Neutrophil (primary cell): Measurements from ENCODE around the gene PSMG3.

Experiments
- H3K27ac ChIP-seq: fragments of 200-600 bp; sonication (generic); 2 replicates; pipeline ENCODE4 v1.5.1; 2016; ENCODE audit warnings: mild to moderate bottlenecking, moderate library complexity
- H3K27me3 ChIP-seq: fragments of 200-600 bp; sonication (generic); 2 replicates; pipeline ENCODE4 v1.6.0; 2016; ENCODE audit warnings: mild to moderate bottlenecking
- H3K36me3 ChIP-seq: fragments of 200-600 bp; sonication (generic); 2 replicates; pipeline ENCODE4 v1.5.1; 2017
- H3K4me1 ChIP-seq, 2 experiments: fragments of 200-600 bp in 1 of 2; sonication (generic) in 1 of 2; 1 replicate in 1 of 2; 2 replicates in 1 of 2; pipeline versions ENCODE4 v1.5.1 to v1.6.1; 2013 to 2016; ENCODE audit warnings: low read depth in 1 of 2, low read length in 1 of 2, mild to moderate bottlenecking in 1 of 2, moderate library complexity in 1 of 2; ENCODE audit not compliant: control insufficient read depth in 1 of 2, insufficient read depth in 1 of 2
- H3K4me3 ChIP-seq, 2 experiments: fragments of 200-600 bp in 1 of 2; sonication (generic) in 1 of 2; 1 replicate in 1 of 2; 2 replicates in 1 of 2; pipeline ENCODE4 v1.5.1; 2013 to 2016; ENCODE audit warnings: low read depth in 1 of 2, low read length in 1 of 2, mild to moderate bottlenecking in 1 of 2, moderate library complexity in 1 of 2
- H3K9me3 ChIP-seq: fragments of 200-600 bp; sonication (generic); 2 replicates; pipeline ENCODE4 v1.5.1; 2016
- CTCF ChIP-seq: fragments of 200-600 bp; sonication (generic); IDR thresholded peaks from 2 replicates; pipeline ENCODE4 v1.5.1; 2016; ENCODE audit warnings: antibody characterized with exemption

PSMG3 gene

GRCh38 chr7:1561036-1561940 is 8.5 kb downstream of the PSMG3 start:
- Histone ChIP-seq H3K27me3 (peaks cover 4% of the 10 kb centered on the region), H3K36me3 (no peaks in the 10 kb centered on the region), H3K4me1 (no peaks in the 10 kb centered on the region), H3K27ac (no peak overlapping the region), H3K4me3 (no peak overlapping the region), H3K9me3 (no peaks in the 10 kb centered on the region)
- no peak for TF ChIP-seq CTCF

DNA sequence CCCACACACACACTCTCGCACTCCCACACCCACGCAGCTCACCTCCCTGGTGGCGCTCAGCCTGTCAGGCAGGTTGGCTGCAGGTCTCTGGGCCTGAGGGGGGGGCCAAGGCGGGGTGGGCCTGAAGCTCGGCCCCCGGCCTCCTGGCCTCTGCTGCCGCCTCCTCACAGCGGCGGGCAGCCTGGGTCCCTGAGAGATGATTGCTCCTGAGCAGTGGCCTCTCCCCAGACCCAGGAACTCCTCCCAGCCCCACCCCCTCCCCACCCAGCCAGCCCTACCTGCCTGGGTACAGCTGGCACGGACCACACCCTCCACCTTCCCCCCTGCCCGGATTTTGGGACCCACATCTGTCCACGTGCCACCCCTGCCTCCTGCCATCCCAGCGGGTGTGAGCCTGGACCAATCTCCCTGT is 9.2 kb downstream of the PSMG3 start:
- peaks cover 4% of the 10 kb centered on the region for H3K27me3 ChIP-seq
- H3K9me3 ChIP-seq: no peaks in the 10 kb centered on the region
- H3K4me3 ChIP-seq: no peak overlapping the region
- H3K4me1 ChIP-seq: no peaks in the 10 kb centered on the region
- H3K27ac ChIP-seq: no peak overlapping the region
- TF ChIP-seq CTCF: no peak
- no peaks in the 10 kb centered on the region for H3K36me3 ChIP-seq

- TF ChIP-seq CTCF: no peak
- Histone ChIP-seq H3K27me3 (peaks cover 4% of the 10 kb centered on the region), H3K36me3 (no peaks in the 10 kb centered on the region), H3K4me1 (no peaks in the 10 kb centered on the region), H3K4me3 (no peak overlapping the region), H3K9me3 (no peaks in the 10 kb centered on the region), H3K27ac (no peak overlapping the region)
Measured at GRCh38 chr7:1559626-1560590, 9.9 kb downstream of the PSMG3 start.

GRCh38 chr7:1558841-1559625 is 10.8 kb downstream of the PSMG3 start:
- no peak overlapping the region for H3K4me3 ChIP-seq
- no peaks in the 10 kb centered on the region for H3K4me1 ChIP-seq
- no peaks in the 10 kb centered on the region for H3K36me3 ChIP-seq
- no peak overlapping the region for H3K27ac ChIP-seq
- H3K27me3 ChIP-seq: no peaks in the 10 kb centered on the region
- no peak for TF ChIP-seq CTCF
- H3K9me3 ChIP-seq: no peaks in the 10 kb centered on the region

DNA sequence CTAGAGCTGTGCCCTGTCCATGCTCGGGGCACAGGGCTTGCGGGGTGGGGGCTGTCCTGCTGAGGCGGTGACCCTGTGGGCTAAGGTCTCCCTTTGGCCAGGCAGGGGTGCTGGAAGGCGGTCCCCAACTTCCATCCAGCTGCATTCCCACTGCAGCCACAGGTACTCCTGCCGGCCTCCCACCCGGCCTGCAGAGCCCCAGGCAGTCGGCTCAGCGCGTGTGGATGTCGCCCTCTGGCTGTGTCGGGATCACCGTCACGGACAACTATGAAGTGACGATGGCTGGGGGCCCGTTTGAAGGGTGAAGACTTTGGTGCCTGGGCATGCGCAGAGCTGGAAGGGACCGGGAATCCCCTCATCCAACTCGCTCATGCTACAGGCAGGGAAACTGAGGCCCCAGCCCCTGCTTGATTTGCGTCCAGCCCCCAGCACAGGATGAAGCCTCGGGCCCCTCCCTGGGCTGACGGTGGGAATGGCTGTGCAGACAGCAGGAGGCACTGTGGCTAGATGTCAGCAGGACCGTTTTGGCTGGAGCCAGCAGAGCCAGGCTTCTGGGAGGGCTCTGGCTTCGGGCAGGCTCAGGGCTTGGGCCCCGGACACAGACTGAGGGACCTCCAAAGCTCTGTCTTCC is 11.5 kb downstream of the PSMG3 start:
- H3K27ac ChIP-seq: no peak overlapping the region
- H3K36me3 ChIP-seq: no peaks in the 10 kb centered on the region
- H3K9me3 ChIP-seq: no peaks in the 10 kb centered on the region
- no peaks in the 10 kb centered on the region for H3K27me3 ChIP-seq
- no peaks in the 10 kb centered on the region for H3K4me1 ChIP-seq
- TF ChIP-seq CTCF: no peak
- H3K4me3 ChIP-seq: no peak overlapping the region
